HL-60 (cell line): ENCODE results near the gene CCDC57.

Experiments
- DNase-seq, 2 experiments: peaks; one replicate each; pipeline ENCODE4 v3.0.0-alpha.2; 2010 to 2020; ENCODE audit warnings: low read depth in 1 of 2, low spot score in 1 of 2
- H3K27ac ChIP-seq: fragments of 250-450 bp; sonication (Bioruptor Pico); replicated peaks from 2 replicates; pipeline ENCODE4 v1.5.1; 2020; ENCODE audit warnings: mild to moderate bottlenecking, moderate library complexity
- H3K27me3 ChIP-seq: fragments of 250-450 bp; sonication (Bioruptor Pico); 2 replicates; pipeline ENCODE4 v1.5.1; 2021; ENCODE audit warnings: mild to moderate bottlenecking, moderate library complexity; ENCODE audit not compliant: insufficient read depth, poor library complexity, severe bottlenecking
- H3K4me3 ChIP-seq: replicated peaks from 2 replicates; pipeline ENCODE4 v1.5.1; 2011; ENCODE audit warnings: mild to moderate bottlenecking, control low read depth, low read length; ENCODE audit not compliant: insufficient read depth
- GABPA ChIP-seq: IDR thresholded peaks from 2 replicates; pipeline ENCODE4 v1.6.1; 2012; ENCODE audit warnings: low read depth
- POLR2AphosphoS5 ChIP-seq: IDR thresholded peaks from 2 replicates; pipeline ENCODE4 v1.6.1; 2012; ENCODE audit warnings: low read depth
- SPI1 ChIP-seq: IDR thresholded peaks from 2 replicates; pipeline ENCODE4 v1.6.1; 2012; ENCODE audit warnings: low read depth, mild to moderate bottlenecking, borderline replicate concordance
- TF ChIP-seq, protein P1 (sequence below): IDR thresholded peaks from one replicate; pipeline ENCODE4 v1.5.1; 2011; ENCODE audit warnings: low read length, control low read depth, inconsistent platforms; ENCODE audit not compliant: insufficient read depth
- TF ChIP-seq, protein P2 (sequence below): IDR thresholded peaks from 2 replicates; pipeline ENCODE4 v1.6.1; 2012; ENCODE audit warnings: low read depth; ENCODE audit not compliant: insufficient replicate concordance

The CCDC57 gene

GRCh38 chr17:82072827-82073226 lies 139.8 kb downstream of the CCDC57 start:
- Histone ChIP-seq H3K4me3 (no peak overlapping the region), H3K27ac (no peak overlapping the region), H3K27me3 (no peaks in the 10 kb centered on the region)
- TF ChIP-seq POLR2AphosphoS5: no peak
- no peak for TF ChIP-seq SPI1
- TF ChIP-seq, protein P1, sequence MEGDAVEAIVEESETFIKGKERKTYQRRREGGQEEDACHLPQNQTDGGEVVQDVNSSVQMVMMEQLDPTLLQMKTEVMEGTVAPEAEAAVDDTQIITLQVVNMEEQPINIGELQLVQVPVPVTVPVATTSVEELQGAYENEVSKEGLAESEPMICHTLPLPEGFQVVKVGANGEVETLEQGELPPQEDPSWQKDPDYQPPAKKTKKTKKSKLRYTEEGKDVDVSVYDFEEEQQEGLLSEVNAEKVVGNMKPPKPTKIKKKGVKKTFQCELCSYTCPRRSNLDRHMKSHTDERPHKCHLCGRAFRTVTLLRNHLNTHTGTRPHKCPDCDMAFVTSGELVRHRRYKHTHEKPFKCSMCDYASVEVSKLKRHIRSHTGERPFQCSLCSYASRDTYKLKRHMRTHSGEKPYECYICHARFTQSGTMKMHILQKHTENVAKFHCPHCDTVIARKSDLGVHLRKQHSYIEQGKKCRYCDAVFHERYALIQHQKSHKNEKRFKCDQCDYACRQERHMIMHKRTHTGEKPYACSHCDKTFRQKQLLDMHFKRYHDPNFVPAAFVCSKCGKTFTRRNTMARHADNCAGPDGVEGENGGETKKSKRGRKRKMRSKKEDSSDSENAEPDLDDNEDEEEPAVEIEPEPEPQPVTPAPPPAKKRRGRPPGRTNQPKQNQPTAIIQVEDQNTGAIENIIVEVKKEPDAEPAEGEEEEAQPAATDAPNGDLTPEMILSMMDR: no peak
- TF ChIP-seq GABPA: no peak
- TF ChIP-seq, protein P2, sequence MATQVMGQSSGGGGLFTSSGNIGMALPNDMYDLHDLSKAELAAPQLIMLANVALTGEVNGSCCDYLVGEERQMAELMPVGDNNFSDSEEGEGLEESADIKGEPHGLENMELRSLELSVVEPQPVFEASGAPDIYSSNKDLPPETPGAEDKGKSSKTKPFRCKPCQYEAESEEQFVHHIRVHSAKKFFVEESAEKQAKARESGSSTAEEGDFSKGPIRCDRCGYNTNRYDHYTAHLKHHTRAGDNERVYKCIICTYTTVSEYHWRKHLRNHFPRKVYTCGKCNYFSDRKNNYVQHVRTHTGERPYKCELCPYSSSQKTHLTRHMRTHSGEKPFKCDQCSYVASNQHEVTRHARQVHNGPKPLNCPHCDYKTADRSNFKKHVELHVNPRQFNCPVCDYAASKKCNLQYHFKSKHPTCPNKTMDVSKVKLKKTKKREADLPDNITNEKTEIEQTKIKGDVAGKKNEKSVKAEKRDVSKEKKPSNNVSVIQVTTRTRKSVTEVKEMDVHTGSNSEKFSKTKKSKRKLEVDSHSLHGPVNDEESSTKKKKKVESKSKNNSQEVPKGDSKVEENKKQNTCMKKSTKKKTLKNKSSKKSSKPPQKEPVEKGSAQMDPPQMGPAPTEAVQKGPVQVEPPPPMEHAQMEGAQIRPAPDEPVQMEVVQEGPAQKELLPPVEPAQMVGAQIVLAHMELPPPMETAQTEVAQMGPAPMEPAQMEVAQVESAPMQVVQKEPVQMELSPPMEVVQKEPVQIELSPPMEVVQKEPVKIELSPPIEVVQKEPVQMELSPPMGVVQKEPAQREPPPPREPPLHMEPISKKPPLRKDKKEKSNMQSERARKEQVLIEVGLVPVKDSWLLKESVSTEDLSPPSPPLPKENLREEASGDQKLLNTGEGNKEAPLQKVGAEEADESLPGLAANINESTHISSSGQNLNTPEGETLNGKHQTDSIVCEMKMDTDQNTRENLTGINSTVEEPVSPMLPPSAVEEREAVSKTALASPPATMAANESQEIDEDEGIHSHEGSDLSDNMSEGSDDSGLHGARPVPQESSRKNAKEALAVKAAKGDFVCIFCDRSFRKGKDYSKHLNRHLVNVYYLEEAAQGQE: no peak
- DNase-seq: no peak

- DNase-seq: no peak
- TF ChIP-seq GABPA: no peak
- no peak for TF ChIP-seq POLR2AphosphoS5
- TF ChIP-seq, protein P2: no peak
- TF ChIP-seq, protein P1: no peak
- no peak for TF ChIP-seq SPI1
- Histone ChIP-seq H3K27ac (no peak overlapping the region), H3K4me3 (no peak overlapping the region), H3K27me3 (no peaks in the 10 kb centered on the region)
Observed at GRCh38 chr17:82070611-82071010, 142.0 kb downstream of the CCDC57 start.

- TF ChIP-seq SPI1 (no peak), POLR2AphosphoS5 (peak; percentile 71), GABPA (peak; percentile 96)
- TF ChIP-seq, protein P1: no peak
- TF ChIP-seq, protein P2: no peak
- H3K27ac ChIP-seq: peak within 1 kb of the TSS; percentile 76
- H3K4me3 ChIP-seq: peak within 1 kb of the TSS; percentile 96
- DNase-seq: peak in 1 of 2 experiments; percentile 50
- H3K27me3 ChIP-seq: no peaks in the 10 kb centered on the region
Observed at GRCh38 chr17:82065638-82066303, 146.9 kb downstream of the CCDC57 start, which contains the start of gene DUS1L. Gene DUS1L (minus strand): TSS chr17:82065804. CDS start chr17:82065059, 745 bp downstream.
